ENCODE data around the gene SREBF2. TPM values are rescaled to one million over a fixed set of nuclear protein-coding genes. Genes with fewer than 3 reads are reported as not detected.
A peak's percentile ranks its signal among the peaks of the same experiment; 100 is the strongest.
"Not testable (repeated sequence)": the region's sequence is repeated elsewhere in the genome, so short reads cannot be mapped to it uniquely, and the experiment has no call there.

Gene SREBF2
- polyA plus RNA-seq, 6 donors from 2014 or later = 30.1 to 52.8 (median 40.7) TPM

DNA sequence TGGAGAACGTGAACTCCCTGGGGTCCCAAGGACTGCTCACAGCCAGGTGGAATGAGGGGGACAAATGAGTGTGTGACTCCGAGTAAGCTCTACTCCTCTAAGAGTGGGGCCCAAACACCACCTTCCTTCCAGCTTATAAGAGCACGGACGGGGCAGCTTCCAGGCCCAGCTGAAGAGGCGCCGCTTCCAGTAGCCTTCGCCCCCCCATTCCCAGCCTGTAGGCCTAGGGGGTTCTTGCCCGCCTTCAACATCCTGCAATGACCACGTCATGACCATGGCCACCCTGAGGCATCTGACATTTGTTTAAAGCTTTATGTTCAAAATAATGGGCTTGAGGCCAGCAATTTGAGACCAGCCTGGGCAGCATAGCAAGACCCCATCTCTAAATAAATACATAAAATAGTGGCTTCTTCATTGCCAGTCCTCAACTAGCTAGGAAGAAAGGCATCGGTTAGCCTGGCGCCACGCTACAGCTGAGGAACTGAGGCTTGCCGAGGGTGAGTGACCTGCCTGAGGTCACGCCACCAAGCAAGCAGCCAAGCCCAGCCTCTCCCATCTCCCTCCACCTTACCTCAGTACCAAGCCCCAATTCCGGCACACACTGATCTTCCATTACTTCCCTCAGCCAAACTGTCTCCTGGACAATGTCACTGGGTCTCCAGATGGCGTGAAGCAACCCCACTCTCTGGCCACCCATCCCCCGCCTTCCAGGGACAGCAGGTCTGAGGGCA is 101.5 kb downstream of the SREBF2 start:
- peaks cover 66 to 95% (median 84%) of the 10 kb centered on the region in 3 donors for H3K4me1 Mint-ChIP-seq
- DNase-seq = no peak
- H3K4me3 Mint-ChIP-seq = peak overlapping the region; percentile 47 to 87 (median 72)
- H3K27ac Mint-ChIP-seq = peak overlapping the region; percentile 97 to 100 (median 100)
- no peaks in the 10 kb centered on the region for H3K36me3 Mint-ChIP-seq
- no peak for ATAC-seq (ENCODE audit: low read depth in 2 of 2)
- H3K27me3 Mint-ChIP-seq = no peaks in the 10 kb centered on the region
- H3K9me3 Mint-ChIP-seq = no peaks in the 10 kb centered on the region

DNA sequence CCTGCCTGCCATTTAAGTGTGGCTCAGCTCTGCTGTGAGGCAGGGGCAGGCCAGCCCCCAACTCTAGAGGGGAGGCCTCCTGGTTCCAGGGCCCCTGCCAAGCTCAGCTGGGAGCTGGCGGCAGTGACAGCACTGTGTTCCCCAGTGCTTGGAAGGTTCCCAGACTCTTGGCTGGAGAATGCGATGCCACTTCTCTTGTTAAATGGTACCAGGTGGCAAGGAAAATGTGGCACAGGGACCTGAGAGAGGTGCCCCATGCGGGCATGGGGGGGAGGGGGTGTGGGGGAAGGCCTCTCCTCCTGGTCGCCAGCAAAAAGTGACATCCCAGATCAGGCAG is 102.1 kb downstream of the SREBF2 start:
- Mint-ChIP-seq H3K4me3 (peak overlapping the region in 5 of 8 donors; percentile 44 to 98 (median 79)), H3K4me1 (peaks cover 69 to 96% (median 86%) of the 10 kb centered on the region in 3 donors), H3K27ac (peak overlapping the region; percentile 97 to 100 (median 100)), H3K9me3 (no peaks in the 10 kb centered on the region), H3K27me3 (no peaks in the 10 kb centered on the region), H3K36me3 (no peaks in the 10 kb centered on the region)
- DNase-seq (peak; percentile 33), ATAC-seq (ENCODE audit: low read depth in 2 of 2) (no peak)

DNA sequence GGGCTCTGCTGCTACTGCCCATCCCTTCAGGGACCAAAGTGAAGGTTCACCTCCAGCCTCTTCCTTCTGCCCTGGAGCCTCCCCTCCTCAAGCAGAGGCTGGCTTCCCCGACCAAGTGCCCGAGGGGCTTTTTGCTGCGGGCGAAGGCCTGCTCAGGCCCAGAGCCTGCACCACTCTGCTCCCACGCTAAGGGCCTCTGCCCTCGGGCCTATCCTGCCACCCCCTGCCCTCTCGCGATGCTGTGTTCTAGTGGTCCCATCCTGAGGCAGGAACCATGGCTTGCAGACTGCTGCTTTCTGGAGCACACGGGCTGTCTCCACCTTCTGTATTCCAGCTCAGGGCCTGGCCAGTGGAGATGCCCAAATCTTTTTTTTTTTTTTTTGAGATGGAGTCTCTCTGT is 102.6 kb downstream of the SREBF2 start:
- ATAC-seq (ENCODE audit: low read depth in 2 of 2) (no peak), DNase-seq (peak; percentile 29)
- peak overlapping the region; percentile 71 to 98 (median 94) for H3K4me3 Mint-ChIP-seq
- peak overlapping the region; percentile 97 to 100 (median 100) for H3K27ac Mint-ChIP-seq
- H3K27me3 Mint-ChIP-seq = no peaks in the 10 kb centered on the region
- H3K36me3 Mint-ChIP-seq = no peaks in the 10 kb centered on the region
- H3K9me3 Mint-ChIP-seq = no peaks in the 10 kb centered on the region
- peaks cover 73 to 95% (median 86%) of the 10 kb centered on the region in 3 donors for H3K4me1 Mint-ChIP-seq

DNA sequence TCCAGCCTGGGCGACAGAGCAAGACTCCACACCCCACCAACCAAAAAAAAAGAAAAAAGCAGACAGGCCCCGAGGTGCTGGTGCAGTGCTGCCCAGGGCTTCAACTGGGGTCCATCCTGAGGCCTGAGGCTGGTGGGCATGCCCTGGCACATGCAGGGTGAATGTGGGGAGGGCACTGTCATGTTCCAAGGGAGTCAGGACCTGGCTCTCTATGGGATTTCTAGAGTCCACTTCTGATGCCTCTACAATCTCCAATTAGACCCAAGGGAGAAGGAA is 103.9 kb downstream of the SREBF2 start:
- peaks cover 78 to 96% (median 92%) of the 10 kb centered on the region in 3 donors for H3K4me1 Mint-ChIP-seq
- H3K27ac Mint-ChIP-seq = peak overlapping the region; percentile 97 to 100 (median 100)
- H3K27me3 Mint-ChIP-seq = no peaks in the 10 kb centered on the region
- ATAC-seq (ENCODE audit: low read depth in 2 of 2) (no peak), DNase-seq (no peak)
- no peaks in the 10 kb centered on the region for H3K36me3 Mint-ChIP-seq
- H3K9me3 Mint-ChIP-seq = no peaks in the 10 kb centered on the region
- H3K4me3 Mint-ChIP-seq = peak overlapping the region in 7 of 8 donors; percentile 71 to 98 (median 96)

DNA sequence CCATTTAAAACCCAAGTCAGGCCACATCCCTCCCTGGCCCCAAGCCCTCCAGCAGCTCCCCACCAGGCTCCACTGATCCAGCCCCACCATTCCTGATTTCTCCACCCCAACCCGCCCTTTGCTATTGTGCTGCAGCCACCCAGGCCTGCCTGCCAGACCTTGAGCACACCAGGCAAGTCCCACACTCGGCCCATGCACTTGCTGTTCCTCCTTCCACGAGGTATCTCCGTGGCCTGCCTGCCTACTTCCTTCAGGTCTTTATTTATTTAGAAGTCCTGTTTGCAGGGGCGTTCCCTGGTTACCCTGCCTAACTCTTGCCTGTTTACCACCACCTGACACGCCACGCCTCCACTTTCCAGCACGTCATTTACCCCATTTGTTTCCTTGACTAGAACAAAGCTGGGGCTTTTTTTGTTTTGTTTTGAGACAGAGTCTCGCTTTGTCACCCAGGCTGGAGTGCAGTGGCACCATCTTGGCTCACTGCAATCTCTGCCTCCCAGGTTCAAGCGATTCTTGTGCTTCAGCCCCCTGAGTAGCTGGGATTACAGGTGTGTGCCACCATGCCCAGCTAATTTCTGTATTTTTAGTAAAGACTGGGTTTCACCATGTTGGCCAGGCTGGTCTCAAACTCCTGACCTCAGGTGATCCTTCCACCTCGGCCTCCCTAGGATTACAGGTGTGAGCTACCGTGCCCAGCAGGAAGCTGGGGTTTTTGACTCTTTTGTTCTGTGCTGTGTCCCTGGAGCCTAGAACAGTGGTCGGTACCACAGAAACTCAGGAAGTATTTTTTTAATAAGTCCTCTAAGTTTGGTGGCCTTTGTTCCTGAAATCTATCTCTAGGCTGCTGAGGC is 107.3 kb downstream of the SREBF2 start:
- H3K36me3 Mint-ChIP-seq = no peaks in the 10 kb centered on the region
- H3K27ac Mint-ChIP-seq = peak overlapping the region; percentile 97 to 100 (median 100)
- peak overlapping the region; percentile 83 to 98 (median 96) for H3K4me3 Mint-ChIP-seq

DNA sequence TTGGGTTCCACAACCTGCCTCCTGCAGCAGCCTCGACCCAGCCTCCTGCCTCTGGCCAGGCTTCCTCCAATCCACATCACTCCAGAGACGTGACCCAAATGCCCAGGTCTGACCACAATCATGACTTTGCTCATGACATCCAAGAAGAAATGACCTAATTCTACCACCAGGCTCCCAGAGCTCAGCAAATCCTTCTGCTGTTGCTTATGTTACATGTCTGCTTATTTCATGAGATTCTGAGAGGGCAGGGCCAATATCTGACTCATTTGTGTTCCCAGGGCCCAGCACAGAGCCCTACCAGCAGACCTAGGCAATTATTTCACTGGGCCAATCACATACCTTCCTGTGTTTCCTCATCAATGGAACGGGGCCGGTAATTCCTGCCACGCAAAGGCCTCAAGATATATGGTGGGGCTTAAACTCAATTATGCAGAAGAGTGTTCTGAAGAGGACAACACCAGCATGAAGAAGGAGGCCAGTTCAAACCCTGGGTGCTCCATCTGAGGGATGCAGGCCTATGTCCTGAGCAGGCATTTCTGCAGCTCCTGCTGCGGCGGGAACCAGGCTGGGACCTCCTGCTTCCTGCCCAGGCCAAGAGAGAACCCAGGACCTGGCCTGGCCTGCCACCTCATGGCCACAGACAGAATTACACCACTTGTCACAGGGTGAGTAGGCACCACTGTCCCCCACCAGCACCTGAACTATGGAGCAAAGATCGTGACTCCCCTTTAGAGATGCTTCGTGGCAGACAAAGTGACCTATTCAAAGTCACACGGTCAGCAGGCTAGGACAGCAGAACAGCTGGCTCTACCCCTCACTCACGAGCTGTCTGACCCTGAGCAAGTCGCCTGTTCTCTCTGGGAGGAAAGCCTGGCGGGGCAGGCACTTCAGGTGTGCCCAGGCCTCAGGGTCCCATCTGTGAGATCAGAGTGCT is 108.2 kb downstream of the SREBF2 start:
- Mint-ChIP-seq H3K9me3 (no peaks in the 10 kb centered on the region), H3K36me3 (no peaks in the 10 kb centered on the region), H3K27me3 (peaks cover 0 to 5% (median 0%) of the 10 kb centered on the region in 3 donors), H3K4me1 (peaks cover 50 to 61% (median 56%) of the 10 kb centered on the region in 3 donors), H3K27ac (peak overlapping the region; percentile 97 to 100 (median 100)), H3K4me3 (peak overlapping the region; percentile 71 to 98 (median 90))
- DNase-seq = peak; percentile 85
- ATAC-seq (ENCODE audit: low read depth in 2 of 2) = peak; percentile 21 to 35

More for the DNA sequence above, 107.3 kb downstream of the SREBF2 start:
- Mint-ChIP-seq H3K9me3 (no peaks in the 10 kb centered on the region), H3K4me1 (peaks cover 51 to 64% (median 60%) of the 10 kb centered on the region in 3 donors), H3K27me3 (no peaks in the 10 kb centered on the region)
- DNase-seq (peak; percentile 98), ATAC-seq (ENCODE audit: low read depth in 2 of 2) (peak; percentile 57 to 58)

DNA sequence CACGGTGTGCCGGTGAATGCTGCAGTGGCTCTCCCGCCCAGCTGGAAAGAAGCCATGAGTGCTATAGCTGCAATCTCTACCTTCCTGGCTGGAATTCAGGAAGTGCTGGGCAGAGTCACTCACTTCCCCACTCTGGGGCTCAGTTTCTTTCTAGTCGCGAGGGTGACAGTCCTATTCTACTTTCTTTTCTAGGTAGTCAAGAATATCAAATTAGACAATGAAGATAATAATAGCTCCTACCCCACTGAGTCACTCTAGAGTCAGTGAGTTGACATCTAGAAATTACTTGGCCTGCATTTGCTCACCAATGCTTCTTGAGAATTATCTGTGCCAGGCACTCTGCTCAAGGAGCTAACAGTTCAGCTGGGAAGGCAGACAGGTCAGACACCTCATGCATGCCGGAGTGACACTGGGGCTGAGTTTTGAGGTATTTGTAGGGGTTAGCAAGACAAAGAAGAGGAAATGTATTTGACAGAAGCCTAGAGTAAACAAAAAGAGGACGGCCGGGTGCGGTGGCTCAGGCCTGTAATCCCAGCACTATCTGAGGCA is 110.8 kb downstream of the SREBF2 start:
- DNase-seq (no peak), ATAC-seq (ENCODE audit: low read depth in 2 of 2) (no peak)
- H3K4me3 Mint-ChIP-seq = peak overlapping the region in 4 of 8 donors; percentile 41 to 74 (median 58)
- no peaks in the 10 kb centered on the region for H3K36me3 Mint-ChIP-seq
- H3K27ac Mint-ChIP-seq = peak overlapping the region in 1 of 6 donors; percentile 89
- H3K9me3 Mint-ChIP-seq = no peaks in the 10 kb centered on the region
- H3K27me3 Mint-ChIP-seq = peaks cover 0 to 6% (median 0%) of the 10 kb centered on the region in 3 donors
- peaks cover 41 to 49% (median 42%) of the 10 kb centered on the region in 3 donors for H3K4me1 Mint-ChIP-seq

DNA sequence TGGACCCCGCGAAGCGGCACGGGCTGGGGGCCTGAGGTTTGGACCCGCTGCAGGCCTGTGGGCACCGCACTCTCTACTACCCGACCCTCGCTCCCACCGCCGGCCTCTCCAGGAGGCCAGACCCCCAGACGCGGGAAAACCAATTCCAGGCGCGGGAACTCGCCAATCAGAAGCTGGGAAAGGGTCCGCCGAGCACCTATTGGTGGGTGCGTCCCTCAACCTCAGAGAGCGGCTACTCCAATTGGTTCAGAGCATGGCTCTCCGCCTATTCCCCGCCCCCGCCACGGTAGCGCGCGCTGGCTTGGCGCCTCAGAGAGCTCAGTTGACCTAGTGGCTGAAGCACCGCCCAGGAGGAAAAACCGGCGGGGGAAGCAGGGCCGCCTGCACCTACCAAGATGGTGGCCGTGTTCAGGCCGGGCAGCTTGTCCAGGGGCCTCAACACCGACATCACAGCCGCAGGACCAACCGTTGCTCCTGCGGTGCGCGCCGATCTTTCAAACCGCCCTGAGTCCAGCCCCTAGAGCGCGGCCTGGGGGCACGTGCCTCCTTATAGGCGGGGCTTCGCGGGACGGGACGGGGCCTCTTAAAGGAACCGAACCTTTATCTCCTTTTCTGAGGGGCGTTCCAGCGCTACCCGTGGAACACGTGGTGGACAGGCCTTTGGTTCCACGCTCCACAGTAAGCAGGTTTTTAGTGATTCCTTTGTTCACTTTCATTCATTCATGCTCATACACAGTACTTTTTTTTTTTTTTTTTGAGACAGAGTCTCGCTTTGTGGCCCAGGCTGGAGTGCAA is 113.9 kb downstream of the SREBF2 start, which contains the start of gene CENPM:
Gene CENPM, minus strand, starts transcription at position 524 of the 795 bp plus-strand sequence. Its CDS starts 76 bp downstream, at position 448.
- DNase-seq (peak; percentile 85), ATAC-seq (ENCODE audit: low read depth in 2 of 2) (peak; percentile 89 to 90)
- Mint-ChIP-seq H3K27me3 (peaks cover 0 to 6% (median 0%) of the 10 kb centered on the region in 3 donors), H3K4me1 (peaks cover 33 to 44% (median 40%) of the 10 kb centered on the region in 3 donors), H3K27ac (peak within 1 kb of the TSS; percentile 66 to 94 (median 76)), H3K9me3 (no peaks in the 10 kb centered on the region), H3K4me3 (peak within 1 kb of the TSS; percentile 87 to 96 (median 94)), H3K36me3 (no peaks in the 10 kb centered on the region)

DNA sequence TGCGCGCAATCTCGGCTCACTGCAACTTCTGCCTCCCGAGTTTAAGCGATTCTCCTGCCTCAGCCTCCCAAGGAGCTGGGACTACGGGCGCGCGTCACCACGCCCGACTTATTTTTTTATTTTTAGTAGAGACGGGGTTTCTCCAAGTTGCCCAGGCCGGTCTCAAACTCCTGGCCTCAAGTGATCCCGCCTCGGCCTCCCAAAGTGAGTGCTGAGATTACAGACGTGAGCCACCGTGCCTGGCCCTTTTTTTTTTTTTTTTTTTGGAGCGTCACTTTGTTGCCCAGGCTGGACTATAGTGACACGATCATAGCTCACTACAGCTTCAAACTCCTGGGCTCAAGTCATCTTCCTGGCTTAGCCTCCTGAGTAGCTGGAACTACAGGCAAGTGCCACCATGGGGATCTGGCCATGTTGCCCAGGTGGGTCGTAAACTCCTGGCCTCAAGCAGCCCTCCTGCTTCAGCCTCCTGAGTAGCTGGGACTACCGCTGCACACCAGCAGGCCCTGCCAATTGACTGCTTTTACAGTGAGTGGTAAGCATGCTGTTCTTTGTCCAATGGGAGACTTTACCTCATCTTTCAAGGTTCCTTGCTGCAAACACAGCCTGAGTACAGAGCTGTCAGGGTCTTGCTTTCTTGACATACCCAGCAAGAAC is 114.6 kb downstream of the SREBF2 start:
- H3K27me3 Mint-ChIP-seq = peaks cover 0 to 6% (median 0%) of the 10 kb centered on the region in 3 donors
- ATAC-seq (ENCODE audit: low read depth in 2 of 2) = no peak
- H3K9me3 Mint-ChIP-seq = no peaks in the 10 kb centered on the region
- H3K4me1 Mint-ChIP-seq = peaks cover 40 to 50% (median 47%) of the 10 kb centered on the region in 3 donors
- H3K27ac Mint-ChIP-seq = peak overlapping the region in 4 of 6 donors; percentile 47 to 94 (median 70)
- H3K36me3 Mint-ChIP-seq = no peaks in the 10 kb centered on the region
- H3K4me3 Mint-ChIP-seq = peak overlapping the region; percentile 5 to 96 (median 92)
- no peak for DNase-seq

DNA sequence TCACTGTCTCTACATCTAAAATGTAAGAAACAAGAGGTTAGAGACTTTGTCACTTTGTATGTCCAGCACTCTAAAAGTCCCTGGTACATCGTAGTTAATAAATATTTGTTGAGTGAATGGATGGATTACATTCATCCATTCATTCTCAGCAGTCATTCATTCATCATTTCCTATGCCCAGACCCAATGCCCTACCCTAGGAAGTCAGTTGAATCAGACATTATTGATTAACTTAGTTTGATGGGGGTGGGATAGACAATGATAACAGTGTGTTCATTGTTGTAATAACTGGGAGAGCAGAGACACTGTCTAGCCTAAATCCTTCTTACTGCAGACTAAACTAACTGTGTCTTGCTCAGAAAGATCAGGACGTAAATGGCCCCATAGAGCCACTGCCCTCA is 115.2 kb downstream of the SREBF2 start:
- Mint-ChIP-seq H3K27me3 (peaks cover 0 to 6% (median 0%) of the 10 kb centered on the region in 3 donors), H3K9me3 (no peaks in the 10 kb centered on the region), H3K36me3 (no peaks in the 10 kb centered on the region), H3K27ac (peak overlapping the region in 1 of 6 donors; percentile 56), H3K4me3 (peak overlapping the region in 2 of 8 donors; percentile 25 to 87), H3K4me1 (peaks cover 40 to 50% (median 47%) of the 10 kb centered on the region in 3 donors)
- DNase-seq (no peak), ATAC-seq (ENCODE audit: low read depth in 2 of 2) (no peak)

DNA sequence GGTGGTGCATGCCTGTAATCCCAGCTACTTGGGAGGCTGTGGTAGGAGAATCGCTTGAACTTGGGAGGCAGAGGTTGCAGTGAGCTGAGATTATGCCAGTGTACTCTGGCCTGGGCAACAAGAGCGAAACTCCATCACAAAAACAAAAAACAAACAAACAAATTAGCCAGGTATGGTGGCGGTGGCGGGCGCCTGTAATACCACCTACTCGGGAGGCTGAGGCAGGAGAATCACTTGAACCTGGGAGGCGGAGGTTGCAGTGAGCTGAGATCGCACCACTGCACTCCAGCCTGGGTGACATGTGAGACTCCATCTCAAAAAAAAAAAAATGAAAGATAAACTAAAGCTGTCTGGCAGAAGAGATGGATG is 116.0 kb downstream of the SREBF2 start:
- not testable (repeated sequence) for H3K36me3 Mint-ChIP-seq; H3K27me3 Mint-ChIP-seq; ATAC-seq (ENCODE audit: low read depth in 2 of 2); DNase-seq; H3K9me3 Mint-ChIP-seq
- Mint-ChIP-seq H3K4me3 (peak overlapping the region in 2 of 8 donors; percentile 46 to 86), H3K4me1 (peaks cover 40 to 50% (median 47%) of the 10 kb centered on the region in 3 donors), H3K27ac (peak overlapping the region in 2 of 6 donors; percentile 36 to 77)
